Gastrocnemius medialis (tissue), 4 donors: Measurements from ENCODE around the gene ZNF414. TPM values are rescaled to one million over a fixed set of nuclear protein-coding genes. Genes with fewer than 3 reads are reported as not detected.

Source experiments
- ATAC-seq, 2 donors: fragments of 150-250 bp; one replicate each; pipeline ENCODE4 v1.9.1; 2016
- DNase-seq, 2 donors: peaks; one replicate each; pipeline ENCODE4 v3.0.0-alpha.2; 2019
- H3K27ac ChIP-seq, 4 donors: fragments of 200-600 bp; sonication (generic); 1 replicate in 1 of 4; 2 replicates in 3 of 4; pipeline ENCODE4 v1.5.1; 2016 to 2018; ENCODE audit warnings: mild to moderate bottlenecking in 2 of 4, moderate library complexity in 1 of 4
- H3K27me3 ChIP-seq, 3 donors: fragments of 200-600 bp; sonication (generic) in 2 of 3; 1 replicate in 1 of 3; 2 replicates in 2 of 3; pipeline versions ENCODE4 v1.5.1 to v1.6.0; 2016 to 2019; ENCODE audit warnings: mild to moderate bottlenecking in 1 of 3, moderate library complexity in 1 of 3
- H3K36me3 ChIP-seq, 2 donors: fragments of 200-600 bp; sonication (generic) in 1 of 2; one replicate each; pipeline ENCODE4 v1.5.1; 2017 to 2018
- H3K4me1 ChIP-seq, 2 donors: fragments of 200-600 bp; sonication (generic) in 1 of 2; one replicate each; pipeline ENCODE4 v1.5.1; 2016 to 2017; ENCODE audit warnings: mild to moderate bottlenecking in 2 of 2
- H3K4me3 ChIP-seq, 4 donors: fragments of 200-600 bp; sonication (generic) in 3 of 4; 1 replicate in 1 of 4; 2 replicates in 3 of 4; pipeline ENCODE4 v1.5.1; 2016 to 2019; ENCODE audit warnings: mild to moderate bottlenecking in 2 of 4
- H3K9me3 ChIP-seq, 3 donors: fragments of 200-600 bp; sonication (generic) in 2 of 3; 1 replicate in 1 of 3; 2 replicates in 2 of 3; pipeline ENCODE4 v1.5.1; 2016 to 2019
- POLR2A ChIP-seq, 2 donors: fragments of 450-650 bp; IDR thresholded peaks; one replicate each; pipeline ENCODE4 v1.6.1; 2017; ENCODE audit warnings: antibody characterized with exemption in 2 of 2, mild to moderate bottlenecking in 2 of 2, moderate library complexity in 2 of 2
- in situ Hi-C, 4 donors: fragments of 200-750 bp; cut with MboI; loops; one replicate each; pipeline versions ENCODE4 v1.15.0 to v1.8.0; 2017; ENCODE audit warnings: low sequenced_read_pairs in 4 of 4
- intact Hi-C: fragments of 100-400 bp; cut with DNase I; formaldehyde crosslinking; loops from one replicate; pipeline ENCODE4 v1.15.1; 2023; ENCODE audit warnings: low total_unique reads
- total RNA-seq, 4 donors: library from RNA; depleted of rRNA; stranded (reverse); fragments of >200 nt; gene quantifications; one replicate each; pipeline versions ENCODE4 v1.1.0 to v1.2.3, GENCODE V29; 2016
- TF ChIP-seq, protein P1 (sequence below), 5 experiments: fragments of 450-650 bp in 3 of 5; fragments of 200-600 bp in 2 of 5; sonication (generic) in 2 of 5; IDR thresholded peaks in 4 of 5; conservative IDR thresholded peaks in 1 of 5; 1 replicate in 4 of 5; 2 replicates in 1 of 5; pipeline ENCODE4 v1.5.1; 2016 to 2019; ENCODE audit warnings: antibody characterized with exemption in 5 of 5, mild to moderate bottlenecking in 3 of 5, moderate library complexity in 3 of 5

ZNF414 gene
- total RNA-seq, 4 donors from 2014 or later, result 4.7 to 13.3 (median 6.9) TPM

DNA sequence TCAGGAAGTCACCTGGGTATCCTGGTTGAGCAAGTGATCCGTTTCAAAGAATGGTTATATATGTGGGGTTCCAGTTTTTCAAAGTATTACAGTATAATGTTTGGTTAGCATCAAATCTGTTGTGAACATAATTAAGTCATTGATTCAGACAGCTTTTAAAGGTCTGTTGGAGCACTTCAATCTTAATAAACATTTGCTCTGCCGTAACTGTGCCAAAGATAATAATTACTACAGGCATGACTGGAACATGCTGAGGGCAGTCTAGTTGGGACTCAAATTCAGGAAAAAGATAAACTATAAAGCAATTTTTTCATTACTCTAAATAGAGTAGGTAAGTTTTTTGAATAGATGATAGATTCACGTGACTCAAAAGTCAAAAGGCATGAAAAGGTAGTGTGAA lies 45.8 kb downstream of the ZNF414 start:
- intact Hi-C loops (no loop called here), in situ Hi-C loops (no loop called here)
- Histone ChIP-seq H3K4me3 (no peak overlapping the region), H3K27me3 (no peaks in the 10 kb centered on the region), H3K4me1 (peaks cover 4 to 10% of the 10 kb centered on the region in 2 donors), H3K9me3 (no peaks in the 10 kb centered on the region), H3K27ac (no peak overlapping the region), H3K36me3 (peaks cover 0 to 96% of the 10 kb centered on the region in 2 donors)
- TF ChIP-seq, protein P1, sequence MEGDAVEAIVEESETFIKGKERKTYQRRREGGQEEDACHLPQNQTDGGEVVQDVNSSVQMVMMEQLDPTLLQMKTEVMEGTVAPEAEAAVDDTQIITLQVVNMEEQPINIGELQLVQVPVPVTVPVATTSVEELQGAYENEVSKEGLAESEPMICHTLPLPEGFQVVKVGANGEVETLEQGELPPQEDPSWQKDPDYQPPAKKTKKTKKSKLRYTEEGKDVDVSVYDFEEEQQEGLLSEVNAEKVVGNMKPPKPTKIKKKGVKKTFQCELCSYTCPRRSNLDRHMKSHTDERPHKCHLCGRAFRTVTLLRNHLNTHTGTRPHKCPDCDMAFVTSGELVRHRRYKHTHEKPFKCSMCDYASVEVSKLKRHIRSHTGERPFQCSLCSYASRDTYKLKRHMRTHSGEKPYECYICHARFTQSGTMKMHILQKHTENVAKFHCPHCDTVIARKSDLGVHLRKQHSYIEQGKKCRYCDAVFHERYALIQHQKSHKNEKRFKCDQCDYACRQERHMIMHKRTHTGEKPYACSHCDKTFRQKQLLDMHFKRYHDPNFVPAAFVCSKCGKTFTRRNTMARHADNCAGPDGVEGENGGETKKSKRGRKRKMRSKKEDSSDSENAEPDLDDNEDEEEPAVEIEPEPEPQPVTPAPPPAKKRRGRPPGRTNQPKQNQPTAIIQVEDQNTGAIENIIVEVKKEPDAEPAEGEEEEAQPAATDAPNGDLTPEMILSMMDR (IDR thresholded peaks at IDR 0.05 in 4 of 5, conservative IDR thresholded peaks at IDR 0.05 in 1 of 5), result no peak
- no peak for TF ChIP-seq POLR2A (IDR thresholded peaks at IDR 0.05)
- DNase-seq (no peak), ATAC-seq (no peak)

GRCh38 chr19:8466018-8466417 lies 47.9 kb downstream of the ZNF414 start:
- Histone ChIP-seq H3K4me1 (peaks cover 25 to 31% of the 10 kb centered on the region in 2 donors), H3K36me3 (peaks cover 0 to 74% of the 10 kb centered on the region in 2 donors), H3K4me3 (no peak overlapping the region), H3K27ac (no peak overlapping the region), H3K9me3 (no peaks in the 10 kb centered on the region), H3K27me3 (no peaks in the 10 kb centered on the region)
- TF ChIP-seq, protein P1 (IDR thresholded peaks at IDR 0.05 in 4 of 5, conservative IDR thresholded peaks at IDR 0.05 in 1 of 5), result no peak
- no peak for TF ChIP-seq POLR2A (IDR thresholded peaks at IDR 0.05)
- in situ Hi-C loops (no loop called here), intact Hi-C loops (no loop called here)
- DNase-seq (no peak), ATAC-seq (no peak)

GRCh38 chr19:8463365-8463764 lies 50.6 kb downstream of the ZNF414 start:
- in situ Hi-C loops (no loop called here), intact Hi-C loops (no loop called here)
- Histone ChIP-seq H3K4me1 (peaks cover 51 to 58% of the 10 kb centered on the region in 2 donors), H3K4me3 (no peak overlapping the region), H3K27ac (no peak overlapping the region), H3K27me3 (no peaks in the 10 kb centered on the region), H3K36me3 (peaks cover 0 to 50% of the 10 kb centered on the region in 2 donors), H3K9me3 (no peaks in the 10 kb centered on the region)
- TF ChIP-seq, protein P1 (IDR thresholded peaks at IDR 0.05 in 4 of 5, conservative IDR thresholded peaks at IDR 0.05 in 1 of 5), result no peak
- no peak for TF ChIP-seq POLR2A (IDR thresholded peaks at IDR 0.05)
- DNase-seq (no peak), ATAC-seq (no peak)

DNA sequence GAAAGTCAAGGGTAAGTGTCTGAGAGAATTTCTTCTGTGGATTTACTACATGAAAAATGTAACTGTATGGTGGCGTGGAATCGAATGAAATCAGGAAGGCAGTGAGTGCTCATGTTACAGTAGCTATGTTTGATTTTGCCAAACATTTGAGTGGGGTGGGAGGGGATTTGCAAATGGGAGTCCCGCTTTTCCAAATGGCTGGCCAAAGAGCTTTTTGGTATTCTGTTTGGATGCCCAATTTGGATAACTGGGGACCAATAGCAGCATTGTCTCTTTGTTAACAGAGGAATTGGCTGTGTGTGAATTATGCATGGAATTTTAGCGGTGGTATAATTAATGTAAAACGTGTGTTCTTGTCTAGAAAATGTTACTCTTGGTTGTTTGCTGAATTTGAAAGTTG lies 51.4 kb downstream of the ZNF414 start:
- Histone ChIP-seq H3K27me3 (no peaks in the 10 kb centered on the region), H3K36me3 (peaks cover 0 to 42% of the 10 kb centered on the region in 2 donors), H3K4me1 (peaks cover 59 to 66% of the 10 kb centered on the region in 2 donors), H3K4me3 (no peak overlapping the region), H3K9me3 (no peaks in the 10 kb centered on the region), H3K27ac (peak overlapping the region in 3 of 4 donors; percentile 22 to 74 (median 66))
- DNase-seq (no peak), ATAC-seq (no peak)
- intact Hi-C loops (no loop called here), in situ Hi-C loops (no loop called here)
- no peak for TF ChIP-seq POLR2A (IDR thresholded peaks at IDR 0.05)
- TF ChIP-seq, protein P1 (IDR thresholded peaks at IDR 0.05 in 4 of 5, conservative IDR thresholded peaks at IDR 0.05 in 1 of 5), result no peak

- TF ChIP-seq POLR2A (IDR thresholded peaks at IDR 0.05), result no peak
- TF ChIP-seq, protein P1 (IDR thresholded peaks at IDR 0.05 in 4 of 5, conservative IDR thresholded peaks at IDR 0.05 in 1 of 5), result no peak
- no peak for ATAC-seq
- Histone ChIP-seq H3K4me3 (no peak overlapping the region), H3K9me3 (no peaks in the 10 kb centered on the region), H3K27me3 (no peaks in the 10 kb centered on the region), H3K27ac (peak overlapping the region in 3 of 4 donors; percentile 12 to 74 (median 66)), H3K4me1 (peaks cover 66 to 73% of the 10 kb centered on the region in 2 donors), H3K36me3 (peaks cover 0 to 35% of the 10 kb centered on the region in 2 donors)
- intact Hi-C loops (no loop called here), in situ Hi-C loops (no loop called here)
- no peak for DNase-seq
These were observed 52.1 kb downstream of the ZNF414 start for GRCh38 chr19:8461891-8462290.
